ENCODE data around the gene HOXD12.

- TF ChIP-seq YY1 (IDR thresholded peaks at IDR 0.05; ENCODE audit: low read depth) (no peak), POLR2AphosphoS5 (IDR thresholded peaks at IDR 0.05; ENCODE audit: low read depth, low read length) (no peak), CTCF (IDR thresholded peaks at IDR 0.05) (no peak), FOXM1 (IDR thresholded peaks at IDR 0.05; ENCODE audit: low read depth) (no peak), ZBTB33 (IDR thresholded peaks at IDR 0.05; ENCODE audit: borderline replicate concordance, low read depth) (no peak), EP300 (IDR thresholded peaks at IDR 0.05; ENCODE audit: borderline replicate concordance in 1 of 2, low read depth in 1 of 2, low read length in 1 of 2) (no peak), TAF1 (IDR thresholded peaks at IDR 0.05; ENCODE audit: borderline replicate concordance, low read depth, low read length) (no peak), SIN3A (IDR thresholded peaks at IDR 0.05; ENCODE audit: borderline replicate concordance, low read depth, low read length) (no peak), GATA2 (CRISPR knock-in tag; IDR thresholded peaks at IDR 0.05) (no peak), FOXJ3 (CRISPR knock-in tag; IDR thresholded peaks at IDR 0.05) (no peak)
Observed at GRCh38 chr2:176085120-176085788, 14.3 kb upstream of the HOXD12 start.

Measured in SK-N-SH (cell line).